HG03520 (cell line): ENCODE measurements around the gene CAMK2N2.

Experiments
- ATAC-seq: cut with Tn5 transposase; IDR thresholded peaks from one replicate; pipeline ENCODE4 v1.9.1; 2021; ENCODE audit warnings: mild to moderate bottlenecking, moderate library complexity; ENCODE audit not compliant: unreplicated experiment

The CAMK2N2 gene

DNA sequence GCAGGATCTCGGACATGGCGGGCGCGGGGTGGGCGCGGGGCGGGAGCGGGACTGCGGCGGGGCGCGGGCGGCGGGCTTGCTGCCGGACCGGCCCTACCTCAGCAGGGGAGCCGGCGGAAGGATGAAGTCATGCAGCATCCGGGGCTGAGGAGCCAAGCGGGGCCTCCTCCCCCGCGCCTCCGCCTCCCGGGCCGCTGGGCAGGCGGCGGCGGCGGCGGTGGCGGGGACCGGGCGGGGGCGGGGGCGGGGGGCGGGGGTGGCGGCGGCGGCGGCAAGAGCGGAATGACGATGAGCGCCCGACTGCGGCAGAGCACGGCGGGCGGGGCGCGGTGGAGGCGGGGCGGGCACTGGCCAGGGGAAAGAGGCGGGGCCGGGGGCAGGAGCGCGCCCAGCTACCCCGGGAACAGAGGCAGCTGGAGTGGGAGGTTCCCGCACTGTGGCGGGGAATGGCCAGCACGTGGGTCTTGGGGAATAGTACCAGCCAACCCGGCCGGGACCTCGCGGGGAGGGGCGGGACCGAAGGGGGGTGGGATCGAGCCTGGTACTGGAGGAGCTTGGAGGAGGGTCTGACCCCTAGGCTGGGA, at the start of gene CAMK2N2:
Gene CAMK2N2, minus strand, starts transcription at position 284 of the 584 bp plus-strand sequence. Its CDS starts 268 bp downstream, at position 16.
- peak; percentile 42 for ATAC-seq

DNA sequence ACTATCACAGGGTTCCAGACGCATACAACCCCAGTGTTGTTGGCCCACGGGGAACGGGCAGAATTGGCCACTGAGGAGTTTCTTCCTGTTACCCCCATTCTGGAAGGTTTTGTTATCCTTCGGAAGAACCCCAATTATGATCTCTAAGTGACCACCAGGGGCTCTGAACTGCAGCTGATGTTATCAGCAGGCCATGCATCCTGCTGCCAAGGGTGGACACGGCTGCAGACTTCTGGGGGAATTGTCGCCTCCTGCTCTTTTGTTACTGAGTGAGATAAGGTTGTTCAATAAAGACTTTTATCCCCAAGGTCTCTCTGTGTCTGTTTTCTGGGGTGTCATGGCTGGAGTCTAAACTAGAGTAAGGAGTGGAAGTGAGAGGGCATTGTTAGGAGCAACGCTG, 47.4 kb upstream of the CAMK2N2 start:
- no peak for ATAC-seq

DNA sequence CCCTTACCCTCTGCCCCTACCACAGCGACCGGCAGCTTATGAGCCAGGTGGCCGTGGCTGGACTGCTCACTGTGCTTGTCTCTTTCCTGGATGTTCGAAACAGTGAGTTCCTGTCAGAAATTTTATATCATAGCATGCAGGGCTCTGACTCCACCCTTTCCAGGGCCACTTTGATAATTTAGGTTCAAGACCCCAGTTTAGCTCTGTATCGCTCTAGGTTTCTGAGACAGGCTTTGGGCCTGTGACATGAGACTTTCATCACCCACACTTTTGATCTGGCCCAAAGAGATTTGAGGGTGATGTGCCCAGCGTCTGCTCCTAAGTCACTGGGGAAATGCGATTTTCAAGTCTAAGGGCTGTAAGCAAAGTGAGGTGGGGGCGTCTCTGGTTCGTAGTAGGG, 46.6 kb upstream of the CAMK2N2 start:
- no peak for ATAC-seq

DNA sequence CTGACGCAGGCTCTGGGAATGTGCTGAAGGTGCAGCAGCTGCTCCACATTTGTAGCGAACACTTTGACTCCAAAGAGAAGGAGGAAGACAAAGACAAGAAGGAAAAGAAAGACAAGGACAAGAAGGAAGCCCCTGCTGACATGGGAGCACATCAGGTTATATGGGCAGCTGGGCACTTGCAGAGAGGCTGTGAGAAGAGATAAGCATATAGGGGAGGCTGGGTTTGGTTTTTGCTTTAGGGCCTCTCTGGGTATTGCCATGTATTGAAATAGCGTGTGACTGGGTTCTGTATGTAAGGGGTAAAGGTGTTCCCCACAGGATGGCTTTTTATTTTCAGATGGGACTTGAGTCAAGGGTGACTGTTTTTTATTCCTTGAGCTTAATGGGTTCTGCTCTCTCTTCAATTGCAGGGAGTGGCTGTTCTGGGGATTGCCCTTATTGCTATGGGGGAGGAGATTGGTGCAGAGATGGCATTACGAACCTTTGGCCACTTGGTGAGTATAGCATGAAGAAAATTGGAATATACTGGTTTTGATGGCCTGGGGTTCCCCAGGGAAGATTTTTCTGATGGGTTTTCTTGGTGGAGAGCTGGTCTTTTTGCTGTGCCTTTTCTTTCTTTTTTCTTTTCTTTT, 45.1 kb upstream of the CAMK2N2 start:
- ATAC-seq = no peak

DNA sequence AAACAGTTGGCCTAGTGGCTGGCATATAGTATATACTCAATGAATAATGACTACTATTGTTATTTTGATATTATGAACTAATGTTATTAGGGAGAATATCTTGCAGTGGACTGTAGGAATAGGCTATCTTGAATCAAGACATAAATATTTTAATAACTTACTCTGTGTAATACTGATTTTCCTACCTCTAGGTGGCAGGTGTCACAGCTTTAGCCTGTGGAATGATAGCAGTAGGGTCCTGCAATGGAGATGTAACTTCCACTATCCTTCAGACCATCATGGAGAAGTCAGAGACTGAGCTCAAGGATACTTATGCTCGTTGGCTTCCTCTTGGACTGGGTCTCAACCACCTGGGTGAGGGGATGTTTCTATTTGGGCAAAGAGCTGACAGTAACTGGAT, 44.2 kb upstream of the CAMK2N2 start:
- no peak for ATAC-seq

DNA sequence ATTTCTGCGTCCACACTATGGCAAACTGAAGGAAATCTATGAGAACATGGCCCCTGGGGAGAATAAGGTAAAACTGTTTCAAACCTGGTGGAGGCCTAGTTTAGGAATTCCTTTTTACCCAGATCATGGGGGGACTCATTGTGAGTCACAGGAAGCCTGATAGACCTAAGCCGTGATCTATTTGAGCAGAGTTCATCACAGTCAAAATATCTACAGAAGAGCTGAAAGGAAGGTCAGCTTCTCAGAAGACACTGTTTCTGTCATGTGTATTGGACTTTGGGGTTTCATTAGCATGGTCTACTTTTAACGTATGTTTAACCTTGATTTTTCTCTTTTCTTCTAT, 39.0 kb upstream of the CAMK2N2 start:
- no peak for ATAC-seq

DNA sequence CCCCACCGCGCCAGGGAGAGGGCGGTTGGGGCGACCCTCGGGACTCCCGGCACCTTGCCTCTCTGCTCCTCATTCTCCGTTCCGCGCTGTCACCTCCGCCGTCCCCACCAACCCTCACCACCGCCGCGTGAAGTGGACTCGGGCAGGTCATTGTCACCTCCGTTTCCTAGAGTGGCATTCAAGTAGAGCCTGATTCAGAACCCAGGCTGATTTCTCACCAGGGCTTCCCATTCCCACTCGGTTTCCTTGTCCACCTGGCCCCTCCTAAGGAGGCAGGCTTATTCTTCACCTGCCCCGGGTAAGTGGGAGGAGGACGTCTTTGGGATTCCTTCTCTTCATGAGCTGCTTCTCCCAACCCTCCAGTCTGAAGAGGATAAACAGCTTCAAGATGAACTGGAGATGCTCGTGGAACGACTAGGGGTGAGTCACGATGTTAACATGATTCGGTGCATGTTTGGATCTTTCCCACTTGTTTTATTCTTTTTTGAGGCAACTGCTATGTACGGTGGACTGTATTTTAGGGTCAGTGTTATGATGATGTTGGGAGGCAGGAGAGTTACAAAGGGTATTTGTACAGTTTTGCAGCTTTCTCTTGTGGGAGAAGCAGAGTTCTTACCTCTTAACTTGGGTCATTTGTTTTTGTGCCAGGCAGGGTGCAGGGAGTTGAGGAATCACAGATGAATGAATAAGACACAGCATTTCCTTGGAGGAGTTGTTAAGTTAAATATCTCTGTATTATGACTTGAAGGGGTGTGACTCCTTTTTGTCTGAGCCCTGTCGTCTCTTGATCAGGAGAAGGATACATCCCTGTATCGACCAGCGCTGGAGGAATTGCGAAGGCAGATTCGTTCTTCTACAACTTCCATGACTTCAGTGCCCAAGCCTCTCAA, 38.4 kb upstream of the CAMK2N2 start:
- ATAC-seq = peak; percentile 2

DNA sequence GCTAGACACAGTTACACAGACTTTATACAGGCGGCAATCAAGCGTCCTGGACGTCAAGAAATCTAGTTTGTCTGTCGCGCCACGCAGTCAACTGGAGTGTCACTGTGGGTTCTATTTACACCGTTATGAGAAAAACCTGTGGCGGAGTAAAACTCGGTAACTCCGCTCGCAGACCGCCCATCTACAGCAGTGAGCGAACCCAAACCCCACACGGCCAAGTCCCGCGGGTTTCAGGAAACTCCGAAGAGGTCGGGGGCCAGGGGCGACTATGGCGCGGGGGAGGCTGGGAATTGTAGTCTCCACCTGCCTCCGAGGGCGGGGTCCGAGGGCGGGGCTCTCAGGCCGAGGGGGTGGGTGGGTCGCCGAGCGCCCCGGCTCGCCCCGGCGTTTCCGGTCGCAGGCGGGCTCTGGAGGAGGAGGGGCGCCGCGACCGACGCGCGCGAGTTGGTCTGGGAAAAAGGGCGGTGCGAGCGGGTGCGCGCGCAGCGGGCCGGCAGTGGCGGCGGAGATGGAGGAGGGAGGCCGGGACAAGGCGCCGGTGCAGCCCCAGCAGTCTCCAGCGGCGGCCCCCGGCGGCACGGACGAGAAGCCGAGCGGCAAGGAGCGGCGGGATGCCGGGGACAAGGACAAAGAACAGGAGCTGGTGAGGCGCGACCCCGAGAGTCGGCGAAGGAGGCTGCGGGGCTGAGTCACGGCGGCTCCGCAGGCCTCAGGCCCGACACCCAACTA, 37.6 kb upstream of the CAMK2N2 start, which contains the start of gene PSMD2:
Gene PSMD2, plus strand, starts transcription at position 483 of the 729 bp plus-strand sequence. Its CDS starts 26 bp downstream, at position 509.
- peak; percentile 90 for ATAC-seq

DNA sequence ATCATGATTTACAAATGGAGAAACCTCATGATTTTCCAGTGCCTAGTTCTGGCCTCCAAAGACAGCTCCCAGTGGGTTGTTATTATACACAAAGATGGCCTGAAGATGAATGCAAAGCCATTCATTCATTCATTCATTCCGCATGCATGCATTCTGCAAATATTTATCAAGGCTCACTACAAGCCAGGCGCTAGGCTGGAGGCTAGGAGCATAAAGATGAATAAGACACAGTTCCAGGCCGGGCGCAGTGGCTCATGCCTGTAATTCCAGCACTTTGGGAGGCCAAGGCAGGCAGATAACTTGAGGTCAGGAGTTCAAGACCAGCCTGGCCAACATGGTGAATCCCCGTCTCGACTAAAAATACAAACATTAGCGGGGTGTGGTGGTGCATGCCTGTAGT, 35.3 kb upstream of the CAMK2N2 start:
- no peak for ATAC-seq

DNA sequence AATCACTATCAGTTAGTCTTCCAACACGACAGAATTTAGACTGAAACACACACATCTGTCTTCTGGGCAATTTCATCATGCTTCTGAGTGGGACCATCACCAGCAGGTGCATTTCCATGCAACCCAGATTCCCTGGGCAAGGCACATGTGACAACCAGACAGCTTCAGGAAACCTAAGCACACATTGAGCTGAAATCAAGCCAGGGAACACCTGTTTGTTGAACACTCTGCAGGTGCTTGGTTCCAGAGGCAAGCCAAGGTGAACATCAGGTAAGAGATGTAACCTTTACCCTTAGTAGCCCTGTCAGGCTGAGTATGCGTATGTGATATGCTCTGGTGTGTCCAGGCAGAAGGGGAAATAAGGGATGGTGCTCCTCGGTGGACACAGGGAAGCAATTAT, 34.4 kb upstream of the CAMK2N2 start:
- no peak for ATAC-seq

DNA sequence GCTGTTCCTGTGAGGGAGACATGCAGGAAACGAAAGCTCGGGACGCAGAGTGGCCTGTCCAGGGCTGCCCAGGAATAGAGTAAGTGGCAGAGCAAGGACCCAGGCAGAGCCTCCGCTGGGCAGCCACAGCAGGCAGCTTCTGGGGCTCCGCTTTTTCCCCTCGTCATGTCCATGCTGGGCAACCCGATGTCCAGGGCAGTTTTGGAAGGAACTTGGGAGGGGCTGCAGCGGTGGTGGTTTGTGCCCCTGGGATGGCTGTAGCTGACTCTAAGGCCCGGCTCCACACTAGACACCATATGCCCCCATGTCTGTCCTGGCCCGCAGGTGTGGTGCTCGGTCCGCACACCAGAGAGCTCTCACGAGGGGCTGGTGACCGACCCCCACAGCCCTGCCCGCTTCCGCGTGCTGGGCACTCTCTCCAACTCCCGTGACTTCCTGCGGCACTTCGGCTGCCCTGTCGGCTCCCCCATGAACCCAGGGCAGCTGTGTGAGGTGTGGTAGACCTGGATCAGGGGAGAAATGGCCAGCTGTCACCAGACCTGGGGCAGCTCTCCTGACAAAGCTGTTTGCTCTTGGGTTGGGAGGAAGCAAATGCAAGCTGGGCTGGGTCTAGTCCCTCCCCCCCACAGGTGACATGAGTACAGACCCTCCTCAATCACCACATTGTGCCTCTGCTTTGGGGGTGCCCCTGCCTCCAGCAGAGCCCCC, 30.5 kb upstream of the CAMK2N2 start:
- ATAC-seq = no peak

DNA sequence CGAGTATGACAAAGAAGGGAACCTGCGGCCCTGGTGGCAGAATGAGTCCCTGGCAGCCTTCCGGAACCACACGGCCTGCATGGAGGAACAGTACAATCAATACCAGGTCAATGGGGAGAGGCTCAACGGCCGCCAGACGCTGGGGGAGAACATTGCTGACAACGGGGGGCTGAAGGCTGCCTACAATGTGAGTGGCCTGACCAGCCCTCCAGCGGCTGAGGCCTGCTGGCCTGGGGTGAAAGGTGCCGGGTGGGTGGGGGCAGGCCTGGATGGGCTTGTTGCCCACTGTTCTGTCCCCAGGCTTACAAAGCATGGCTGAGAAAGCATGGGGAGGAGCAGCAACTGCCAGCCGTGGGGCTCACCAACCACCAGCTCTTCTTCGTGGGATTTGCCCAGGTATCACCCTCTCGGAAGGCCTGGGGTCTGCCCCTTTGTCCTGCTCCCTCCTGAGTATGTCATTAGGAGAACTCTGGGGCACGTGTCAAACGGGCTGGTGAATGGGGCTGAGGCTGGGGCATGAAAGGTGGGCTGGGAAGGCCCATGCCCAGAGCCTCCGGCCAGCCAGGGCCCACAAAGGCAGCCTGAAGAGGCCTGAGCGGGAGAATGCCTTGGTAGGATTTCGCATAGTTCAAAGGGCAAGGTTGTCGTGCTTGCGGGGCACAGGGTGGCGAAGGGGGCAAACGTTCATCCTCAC, 29.8 kb upstream of the CAMK2N2 start:
- no peak for ATAC-seq

DNA sequence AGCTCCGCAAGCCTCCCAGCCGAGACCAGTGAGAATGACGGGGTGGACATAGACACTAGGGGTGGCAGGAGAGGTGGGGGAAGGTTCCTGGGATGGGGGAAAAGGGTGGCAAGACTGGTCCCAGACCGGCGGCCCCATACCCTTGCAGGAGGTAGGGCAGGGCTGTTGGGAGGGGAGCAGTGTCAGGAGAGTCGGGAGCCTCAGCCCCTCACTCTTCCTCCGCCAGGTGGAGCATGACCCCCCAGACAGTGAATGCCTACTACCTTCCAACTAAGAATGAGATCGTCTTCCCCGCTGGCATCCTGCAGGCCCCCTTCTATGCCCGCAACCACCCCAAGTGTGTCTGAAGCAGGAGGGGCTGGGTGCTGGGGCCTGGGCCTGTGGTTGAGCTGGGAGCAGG, 29.0 kb upstream of the CAMK2N2 start:
- no peak for ATAC-seq

DNA sequence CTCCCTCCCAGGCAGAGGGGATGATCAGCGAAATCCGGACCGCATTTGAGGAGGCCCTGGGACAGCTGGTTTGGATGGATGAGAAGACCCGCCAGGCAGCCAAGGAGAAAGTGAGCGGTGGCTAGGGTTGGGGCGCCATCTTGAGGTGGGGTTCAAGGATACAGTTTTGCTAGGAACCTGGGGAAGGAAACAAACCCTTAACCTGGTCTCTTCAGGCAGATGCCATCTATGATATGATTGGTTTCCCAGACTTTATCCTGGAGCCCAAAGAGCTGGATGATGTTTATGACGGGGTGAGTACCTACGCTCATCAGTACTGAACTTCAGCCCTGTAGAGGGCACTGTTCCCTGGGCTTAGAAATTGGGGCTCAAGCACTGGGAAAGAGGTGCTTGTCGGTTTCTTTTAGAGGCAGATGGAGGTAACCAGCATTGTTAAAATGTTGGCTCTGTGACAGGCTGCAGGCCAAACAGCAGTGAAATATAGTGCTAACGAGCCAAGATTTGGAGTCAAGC, 28.1 kb upstream of the CAMK2N2 start:
- ATAC-seq = peak; percentile 46

DNA sequence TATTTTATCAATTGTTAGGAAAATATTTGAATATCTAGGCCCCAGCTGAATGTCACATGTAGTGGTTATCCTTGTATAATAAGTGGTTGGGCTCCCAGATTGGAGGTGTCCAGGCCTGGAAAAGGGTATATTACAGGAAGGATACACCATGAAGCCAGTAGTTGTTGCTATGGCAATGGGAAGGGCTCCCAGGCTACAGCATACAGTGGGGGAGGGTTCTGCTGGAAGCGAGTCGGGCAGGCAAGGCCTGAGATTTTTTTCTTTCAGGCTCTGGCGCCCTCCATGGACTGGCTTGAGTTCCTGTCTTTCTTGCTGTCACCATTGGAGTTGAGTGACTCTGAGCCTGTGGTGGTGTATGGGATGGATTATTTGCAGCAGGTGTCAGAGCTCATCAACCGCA, 23.3 kb upstream of the CAMK2N2 start:
- no peak for ATAC-seq

DNA sequence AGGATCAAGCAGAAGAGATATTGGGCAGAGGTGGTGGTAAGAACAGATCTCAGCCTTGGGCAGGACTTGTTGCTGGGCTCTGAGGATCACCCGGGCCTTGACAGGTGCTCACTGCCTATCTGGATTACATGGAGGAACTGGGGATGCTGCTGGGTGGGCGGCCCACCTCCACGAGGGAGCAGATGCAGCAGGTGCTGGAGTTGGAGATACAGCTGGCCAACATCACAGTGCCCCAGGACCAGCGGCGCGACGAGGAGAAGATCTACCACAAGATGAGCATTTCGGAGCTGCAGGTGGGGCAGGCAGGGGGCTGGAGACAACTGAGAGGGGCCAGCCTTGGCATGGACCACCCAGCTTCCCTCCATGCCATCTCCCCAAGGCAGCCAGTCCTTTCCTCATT, 22.3 kb upstream of the CAMK2N2 start:
- ATAC-seq = no peak

DNA sequence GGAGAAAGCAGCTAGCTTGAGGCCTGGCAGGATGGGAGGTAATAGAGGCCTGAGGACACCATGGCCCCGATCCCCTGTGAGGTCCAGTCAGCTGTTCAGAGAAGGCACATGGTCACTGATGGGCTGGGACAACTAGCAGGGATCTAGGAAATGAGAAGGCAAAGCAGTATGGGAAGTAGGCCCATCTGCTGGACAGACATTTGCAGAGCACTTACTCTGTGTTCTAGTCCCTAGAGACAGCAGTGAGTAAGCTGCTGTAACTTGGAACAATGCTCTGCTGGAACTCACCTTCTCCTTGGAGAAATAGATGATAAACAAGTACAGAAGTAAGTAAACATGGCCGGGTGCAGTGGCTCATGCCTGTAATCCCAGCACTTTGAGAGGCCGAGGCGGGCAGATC, 21.6 kb upstream of the CAMK2N2 start:
- no peak for ATAC-seq

DNA sequence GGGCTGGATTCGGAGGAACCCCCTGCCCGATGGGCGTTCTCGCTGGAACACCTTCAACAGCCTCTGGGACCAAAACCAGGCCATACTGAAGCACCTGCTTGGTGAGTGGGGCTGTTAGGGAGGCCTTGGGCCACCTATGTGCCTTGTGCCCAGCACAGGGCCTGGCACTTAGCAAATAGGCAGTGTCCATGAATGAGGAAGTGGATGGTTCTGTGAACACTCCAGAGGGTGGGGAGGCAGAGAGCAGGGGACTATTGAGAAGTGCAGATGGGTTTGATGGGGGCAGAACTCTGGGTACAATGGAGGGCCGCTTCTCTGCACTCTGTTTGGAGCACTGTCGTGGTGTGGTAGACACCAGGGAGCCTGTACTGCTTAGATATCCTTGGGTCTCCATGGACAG, 16.0 kb upstream of the CAMK2N2 start:
- ATAC-seq = no peak

DNA sequence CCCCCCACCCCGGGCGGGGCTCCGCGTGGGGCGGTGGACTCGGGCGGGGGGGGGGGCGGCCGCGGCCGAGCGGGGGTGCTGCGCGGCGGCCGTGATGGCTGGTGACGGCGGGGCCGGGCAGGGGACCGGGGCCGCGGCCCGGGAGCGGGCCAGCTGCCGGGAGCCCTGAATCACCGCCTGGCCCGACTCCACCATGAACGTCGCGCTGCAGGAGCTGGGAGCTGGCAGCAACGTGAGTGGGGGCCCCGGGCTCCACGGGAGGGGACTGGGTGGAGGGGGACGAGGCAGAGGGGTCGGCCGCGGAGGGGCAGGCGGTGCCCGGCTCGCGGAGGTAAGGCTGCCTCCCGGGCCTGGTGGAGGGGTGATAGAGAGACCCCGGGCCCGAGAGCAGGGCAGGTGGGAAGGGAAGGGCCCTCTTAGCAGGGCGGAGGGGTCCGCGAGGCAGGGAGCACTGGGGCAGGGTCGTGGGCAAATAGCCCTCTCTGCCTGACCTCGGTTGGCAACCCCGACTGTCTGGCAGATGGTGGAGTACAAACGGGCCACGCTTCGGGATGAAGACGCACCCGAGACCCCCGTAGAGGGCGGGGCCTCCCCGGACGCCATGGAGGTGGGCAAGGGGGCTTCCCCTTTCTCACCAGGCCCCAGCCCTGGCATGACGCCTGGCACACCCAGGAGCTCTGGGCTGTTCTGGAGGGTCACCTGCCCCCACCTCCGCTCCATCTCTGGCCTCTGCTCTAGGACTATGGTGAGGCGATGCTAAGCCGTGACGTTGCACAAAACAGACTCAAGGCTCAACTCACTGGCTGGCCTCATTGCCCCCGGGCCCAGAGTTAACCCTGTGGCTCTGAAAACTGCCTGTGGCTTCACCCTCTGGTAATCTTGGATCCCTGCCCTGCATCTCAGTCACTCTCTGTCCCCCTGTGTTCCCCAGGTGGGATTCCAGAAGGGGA, 14.9 kb upstream of the CAMK2N2 start, which contains the start of gene ECE2:
Gene ECE2, plus strand, starts transcription at position 62 of the 950 bp plus-strand sequence. Its CDS starts 132 bp downstream, at position 194.
- no peak for ATAC-seq
